ENCODE results near the gene ACOX3.

Gene ACOX3

GRCh38 chr4:8407756-8408155, 32.8 kb downstream of the ACOX3 start:
- no peak for DNase-seq

GRCh38 chr4:8407316-8407715, 33.2 kb downstream of the ACOX3 start:
- no peak for DNase-seq

GRCh38 chr4:8406887-8407286, 33.6 kb downstream of the ACOX3 start:
- peak in 19 of 56 donors; percentile 12 to 71 (median 35) for DNase-seq

- DNase-seq = no peak
Observed at GRCh38 chr4:8405516-8405875, 35.0 kb downstream of the ACOX3 start.

- no peak for DNase-seq
Observed at GRCh38 chr4:8404791-8405515, 35.6 kb downstream of the ACOX3 start.

- DNase-seq = no peak
Observed at GRCh38 chr4:8403976-8404375, 36.5 kb downstream of the ACOX3 start.

- peak in 50 of 56 donors; percentile 7 to 87 (median 62) for DNase-seq
Observed at GRCh38 chr4:8403173-8403753, 37.3 kb downstream of the ACOX3 start.

GRCh38 chr4:8402640-8403039, 37.9 kb downstream of the ACOX3 start:
- DNase-seq = peak in 3 of 56 donors; percentile 7 to 24 (median 16)

- DNase-seq = peak in 1 of 56 donors; percentile 16
Observed at GRCh38 chr4:8402181-8402597, 38.3 kb downstream of the ACOX3 start.

- DNase-seq = no peak
Observed at GRCh38 chr4:8401665-8402064, 38.9 kb downstream of the ACOX3 start.

- DNase-seq = no peak
Observed at GRCh38 chr4:8400632-8401325, 39.7 kb downstream of the ACOX3 start.

GRCh38 chr4:8399298-8399697, 41.2 kb downstream of the ACOX3 start:
- DNase-seq = no peak

- no peak for DNase-seq
Observed at GRCh38 chr4:8398347-8398746, 42.2 kb downstream of the ACOX3 start.

GRCh38 chr4:8396762-8397406, 43.6 kb downstream of the ACOX3 start:
- DNase-seq = no peak

- DNase-seq = peak in 2 of 56 donors; percentile 7 to 12
Observed at GRCh38 chr4:8395504-8396296, 44.8 kb downstream of the ACOX3 start.

- peak in 38 of 56 donors; percentile 13 to 67 (median 46) for DNase-seq
Observed at GRCh38 chr4:8394806-8395205, 45.7 kb downstream of the ACOX3 start.

GRCh38 chr4:8394061-8394519, 46.4 kb downstream of the ACOX3 start:
- DNase-seq = peak in 48 of 56 donors; percentile 10 to 79 (median 46)

- DNase-seq = peak in 46 of 56 donors; percentile 5 to 83 (median 52)
Observed at GRCh38 chr4:8393593-8394038, 46.9 kb downstream of the ACOX3 start.

GRCh38 chr4:8392591-8393190, 47.8 kb downstream of the ACOX3 start:
- peak in 2 of 56 donors; percentile 14 to 21 for DNase-seq

- peak in 34 of 56 donors; percentile 8 to 78 (median 37) for DNase-seq
Observed at GRCh38 chr4:8391972-8392371, 48.6 kb downstream of the ACOX3 start.

All from nucleus accumbens (tissue), 56 donors.